Fibroblast of lung (primary cell): Measurements from ENCODE around the gene ING3. TPM values are rescaled to one million over a fixed set of nuclear protein-coding genes. Genes with fewer than 3 reads are reported as not detected.
"Not testable (repeated sequence)": the region's sequence is repeated elsewhere in the genome, so short reads cannot be mapped to it uniquely, and the experiment has no call there.

Experiments
- DNase-seq, 2 donors: peaks; one replicate each; pipeline versions ENCODE4 v3.0.0 to v3.0.0-alpha.2; 2010; ENCODE audit warnings: low read depth in 2 of 2
- H2AFZ ChIP-seq: 2 replicates; pipeline ENCODE4 v1.5.1; 2012; ENCODE audit warnings: low read length, control low read depth, inconsistent platforms
- H3K27ac ChIP-seq: 2 replicates; pipeline ENCODE4 v1.5.1; 2011; ENCODE audit warnings: low read length, control low read depth; ENCODE audit not compliant: insufficient read depth
- H3K27me3 ChIP-seq: 2 replicates; pipeline ENCODE4 v1.5.1; 2011; ENCODE audit warnings: mild to moderate bottlenecking, low read length; ENCODE audit not compliant: control insufficient read depth, insufficient read depth
- H3K36me3 ChIP-seq: 2 replicates; pipeline ENCODE4 v1.5.1; 2011; ENCODE audit warnings: low read length; ENCODE audit not compliant: control insufficient read depth, insufficient read depth
- H3K4me1 ChIP-seq: 2 replicates; pipeline ENCODE4 v1.5.1; 2011; ENCODE audit warnings: low read length; ENCODE audit not compliant: control insufficient read depth, insufficient read depth; ENCODE audit errors: extremely low read depth
- H3K4me2 ChIP-seq: 2 replicates; pipeline ENCODE4 v1.5.1; 2011; ENCODE audit warnings: low read length, control low read depth; ENCODE audit not compliant: insufficient read depth; ENCODE audit errors: extremely low read depth
- H3K4me3 ChIP-seq, 4 experiments: fragments of 200-600 bp in 1 of 4; sonication (generic) in 1 of 4; replicated peaks in 1 of 4; 2 replicates each; pipeline ENCODE4 v1.5.1; 2011 to 2016; ENCODE audit warnings: low read length in 4 of 4, low read depth in 3 of 4, mild to moderate bottlenecking in 3 of 4, control low read depth in 2 of 4, inconsistent platforms in 1 of 4, mixed read lengths in 1 of 4; ENCODE audit not compliant: insufficient read depth in 1 of 4; ENCODE audit errors: control extremely low read depth in 1 of 4
- H3K79me2 ChIP-seq: 2 replicates; pipeline ENCODE4 v1.5.1; 2012; ENCODE audit warnings: mild to moderate bottlenecking, low read length, inconsistent platforms; ENCODE audit not compliant: control insufficient read depth, insufficient read depth
- H3K9ac ChIP-seq: 2 replicates; pipeline ENCODE4 v1.5.1; 2011; ENCODE audit warnings: mild to moderate bottlenecking, low read length, control low read depth; ENCODE audit not compliant: insufficient read depth
- H3K9me3 ChIP-seq: 2 replicates; pipeline ENCODE4 v1.5.1; 2012; ENCODE audit warnings: low read depth, low read length; ENCODE audit not compliant: control insufficient read depth, insufficient read depth
- H4K20me1 ChIP-seq: 2 replicates; pipeline ENCODE4 v1.5.1; 2011; ENCODE audit warnings: low read length; ENCODE audit not compliant: control insufficient read depth, insufficient read depth; ENCODE audit errors: extremely low read depth
- EZH2 ChIP-seq: IDR thresholded peaks from 2 replicates; pipeline ENCODE4 v1.5.1; 2012; ENCODE audit warnings: low read length, control low read depth, mild to moderate bottlenecking; ENCODE audit errors: missing control alignments
- polyA plus RNA-seq, 2 donors: library from polyadenylated mRNA; depleted of rRNA in 1 of 2; stranded (reverse) in 1 of 2; unstranded in 1 of 2; fragments of >200 nt; gene quantifications; 2 replicates each; pipeline ENCODE4 v1.2.1, GENCODE V29; 2011 to 2012; ENCODE audit warnings: missing spikeins in 1 of 2
- total RNA-seq: library from RNA; depleted of rRNA; stranded (reverse); fragments of >200 nt; gene quantifications from 2 replicates; pipeline ENCODE4 v1.2.1, GENCODE V29; 2014
- TF ChIP-seq, protein P1 (sequence below), 2 donors: IDR thresholded peaks in 1 of 2; conservative IDR thresholded peaks in 1 of 2; 1 replicate in 1 of 2; 2 replicates in 1 of 2; pipeline ENCODE4 v1.5.1; 2011 to 2012; ENCODE audit warnings: low read length in 2 of 2, control low read depth in 1 of 2, inconsistent platforms in 1 of 2, low read depth in 1 of 2, mild to moderate bottlenecking in 1 of 2

The ING3 gene
- total and polyA plus RNA-seq, 2 donors (not counting 1 experiment from before 2014, with no cell fraction given): 16.6 to 17.5 TPM

- Histone ChIP-seq H3K4me2 (peak overlapping the region; percentile 45), H3K27ac (no peak overlapping the region)
- peak in 1 of 2 donors; percentile 50 for DNase-seq
Measured at GRCh38 chr7:120979765-120980499, 29.4 kb downstream of the ING3 start.

DNA sequence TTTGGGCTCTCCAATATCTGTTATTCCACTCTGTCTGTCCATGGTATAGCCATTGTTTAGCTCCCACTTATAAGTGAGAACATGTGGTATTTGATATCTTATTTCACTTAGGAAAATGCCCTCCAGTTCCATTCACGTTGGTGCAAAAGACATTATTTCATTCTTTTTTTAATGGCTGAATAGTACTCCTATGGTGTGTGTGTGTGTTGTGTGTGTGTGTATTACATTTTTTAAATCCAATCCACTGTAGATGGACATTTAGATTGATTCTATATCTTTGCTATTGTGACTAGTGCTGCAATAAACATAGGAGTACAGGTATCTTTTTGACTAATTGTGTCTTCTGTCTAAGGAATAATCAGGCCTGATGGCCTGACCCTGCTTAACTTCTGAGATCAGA is 30.5 kb downstream of the ING3 start:
- H3K79me2 ChIP-seq: no peaks in the 10 kb centered on the region
- peaks cover 5% of the 10 kb centered on the region for H3K4me1 ChIP-seq
- no peak overlapping the region for H3K9ac ChIP-seq
- no peak for DNase-seq
- no peaks in the 10 kb centered on the region for H3K36me3 ChIP-seq
- H3K4me2 ChIP-seq: no peak overlapping the region
- H3K27me3 ChIP-seq: no peaks in the 10 kb centered on the region
- no peak overlapping the region for H3K4me3 ChIP-seq
- H2AFZ ChIP-seq: no peak overlapping the region
- TF ChIP-seq, protein P1, sequence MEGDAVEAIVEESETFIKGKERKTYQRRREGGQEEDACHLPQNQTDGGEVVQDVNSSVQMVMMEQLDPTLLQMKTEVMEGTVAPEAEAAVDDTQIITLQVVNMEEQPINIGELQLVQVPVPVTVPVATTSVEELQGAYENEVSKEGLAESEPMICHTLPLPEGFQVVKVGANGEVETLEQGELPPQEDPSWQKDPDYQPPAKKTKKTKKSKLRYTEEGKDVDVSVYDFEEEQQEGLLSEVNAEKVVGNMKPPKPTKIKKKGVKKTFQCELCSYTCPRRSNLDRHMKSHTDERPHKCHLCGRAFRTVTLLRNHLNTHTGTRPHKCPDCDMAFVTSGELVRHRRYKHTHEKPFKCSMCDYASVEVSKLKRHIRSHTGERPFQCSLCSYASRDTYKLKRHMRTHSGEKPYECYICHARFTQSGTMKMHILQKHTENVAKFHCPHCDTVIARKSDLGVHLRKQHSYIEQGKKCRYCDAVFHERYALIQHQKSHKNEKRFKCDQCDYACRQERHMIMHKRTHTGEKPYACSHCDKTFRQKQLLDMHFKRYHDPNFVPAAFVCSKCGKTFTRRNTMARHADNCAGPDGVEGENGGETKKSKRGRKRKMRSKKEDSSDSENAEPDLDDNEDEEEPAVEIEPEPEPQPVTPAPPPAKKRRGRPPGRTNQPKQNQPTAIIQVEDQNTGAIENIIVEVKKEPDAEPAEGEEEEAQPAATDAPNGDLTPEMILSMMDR (conservative IDR thresholded peaks at IDR 0.05 in 1 of 2, IDR thresholded peaks at IDR 0.05 in 1 of 2; ENCODE audit: low read depth in 1 of 2, low read length in 2 of 2): no peak
- no peak for TF ChIP-seq EZH2
- no peak overlapping the region for H3K27ac ChIP-seq
- H4K20me1 ChIP-seq: no peaks in the 10 kb centered on the region
- no peaks in the 10 kb centered on the region for H3K9me3 ChIP-seq

More at GRCh38 chr7:120979765-120980499, 29.4 kb downstream of the ING3 start:
- no peaks in the 10 kb centered on the region for H3K9me3 ChIP-seq
- no peak overlapping the region for H2AFZ ChIP-seq
- TF ChIP-seq, protein P1 (conservative IDR thresholded peaks at IDR 0.05 in 1 of 2, IDR thresholded peaks at IDR 0.05 in 1 of 2; ENCODE audit: low read depth in 1 of 2, low read length in 2 of 2): no peak
- TF ChIP-seq EZH2: no peak
- H3K4me3 ChIP-seq: no peak overlapping the region
- no peaks in the 10 kb centered on the region for H4K20me1 ChIP-seq
- H3K9ac ChIP-seq: no peak overlapping the region
- no peaks in the 10 kb centered on the region for H3K36me3 ChIP-seq
- H3K27me3 ChIP-seq: no peaks in the 10 kb centered on the region
- no peaks in the 10 kb centered on the region for H3K79me2 ChIP-seq
- H3K4me1 ChIP-seq: peaks cover 5% of the 10 kb centered on the region

DNA sequence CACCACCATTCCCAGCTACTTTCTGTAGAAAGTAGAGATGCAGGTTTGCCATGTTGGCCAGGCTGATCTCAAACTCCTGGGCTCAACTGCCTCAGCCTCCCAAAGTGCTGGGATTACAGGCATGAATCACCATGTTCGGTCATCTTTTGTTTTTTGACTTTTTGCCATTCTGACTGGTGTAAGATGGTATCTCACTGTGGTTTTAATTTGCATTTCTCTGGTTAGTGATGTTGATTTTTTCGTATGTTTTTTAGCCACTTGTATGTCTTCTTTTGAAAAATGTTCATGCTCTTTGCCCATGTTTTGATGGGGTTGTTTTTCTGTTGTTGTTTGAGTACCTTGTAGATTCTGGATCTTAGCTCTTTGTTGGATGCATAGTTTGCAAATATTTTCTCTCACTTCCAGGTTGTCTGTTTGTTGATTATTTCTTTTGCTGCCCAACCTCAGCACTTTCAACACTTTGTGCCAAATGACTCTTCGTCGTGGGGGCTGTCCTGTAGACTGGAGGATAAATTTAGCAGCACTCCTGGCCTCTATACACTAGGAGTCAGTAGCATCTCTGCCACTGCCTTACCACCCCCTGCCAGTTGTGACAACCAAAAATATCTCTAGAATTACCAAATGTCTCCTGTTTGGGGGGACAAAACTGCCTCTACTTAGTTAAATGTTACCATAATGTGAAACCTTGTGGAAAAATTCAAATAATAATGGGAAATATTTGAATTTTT is 31.5 kb downstream of the ING3 start:
- H3K4me1 ChIP-seq: peaks cover 5% of the 10 kb centered on the region
- TF ChIP-seq, protein P1 (conservative IDR thresholded peaks at IDR 0.05 in 1 of 2, IDR thresholded peaks at IDR 0.05 in 1 of 2; ENCODE audit: low read depth in 1 of 2, low read length in 2 of 2): peak in 1 of 2 donors; percentile 6
- no peak for TF ChIP-seq EZH2
- H4K20me1 ChIP-seq: no peaks in the 10 kb centered on the region
- no peak overlapping the region for H3K9ac ChIP-seq
- H3K79me2 ChIP-seq: no peaks in the 10 kb centered on the region
- H3K4me3 ChIP-seq: no peak overlapping the region
- no peaks in the 10 kb centered on the region for H3K9me3 ChIP-seq
- no peaks in the 10 kb centered on the region for H3K27me3 ChIP-seq
- H3K4me2 ChIP-seq: peak overlapping the region; percentile 7
- DNase-seq: peak; percentile 60 to 83
- H2AFZ ChIP-seq: no peak overlapping the region
- H3K27ac ChIP-seq: no peak overlapping the region
- H3K36me3 ChIP-seq: no peaks in the 10 kb centered on the region

DNA sequence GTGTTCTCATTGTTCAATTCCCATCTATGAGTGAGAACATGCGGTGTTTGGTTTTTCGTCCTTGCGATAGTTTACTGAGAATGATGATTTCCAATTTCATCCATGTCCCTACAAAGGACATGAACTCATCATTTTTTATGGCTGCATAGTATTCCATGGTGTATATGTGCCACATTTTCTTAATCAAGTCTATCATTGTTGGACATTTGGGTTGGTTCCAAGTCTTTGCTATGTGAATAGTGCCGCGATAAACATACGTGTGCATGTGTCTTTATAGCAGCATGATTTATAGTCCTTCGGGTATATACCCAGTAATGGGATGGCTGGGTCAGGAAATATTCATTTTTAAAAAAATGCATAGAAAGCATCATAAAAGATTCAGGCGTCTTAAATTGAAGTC is 33.0 kb downstream of the ING3 start:
- not testable (repeated sequence) for H3K4me2 ChIP-seq, H4K20me1 ChIP-seq, H3K27me3 ChIP-seq, DNase-seq, H3K79me2 ChIP-seq, H3K4me3 ChIP-seq, H3K9ac ChIP-seq, H3K9me3 ChIP-seq, H3K36me3 ChIP-seq, H2AFZ ChIP-seq, H3K27ac ChIP-seq, H3K4me1 ChIP-seq
